IPS DF 4.7 (cell line): ENCODE results near the gene SLC15A2.
"Not testable (repeated sequence)": the region's sequence is repeated elsewhere in the genome, so short reads cannot be mapped to it uniquely, and the experiment has no call there.

Source experiments
- DNase-seq: peaks from one replicate; pipeline ENCODE4 v3.0.0-alpha.2; 2013; ENCODE audit warnings: low spot score; ENCODE audit errors: extremely low read depth

The SLC15A2 gene, protein sequence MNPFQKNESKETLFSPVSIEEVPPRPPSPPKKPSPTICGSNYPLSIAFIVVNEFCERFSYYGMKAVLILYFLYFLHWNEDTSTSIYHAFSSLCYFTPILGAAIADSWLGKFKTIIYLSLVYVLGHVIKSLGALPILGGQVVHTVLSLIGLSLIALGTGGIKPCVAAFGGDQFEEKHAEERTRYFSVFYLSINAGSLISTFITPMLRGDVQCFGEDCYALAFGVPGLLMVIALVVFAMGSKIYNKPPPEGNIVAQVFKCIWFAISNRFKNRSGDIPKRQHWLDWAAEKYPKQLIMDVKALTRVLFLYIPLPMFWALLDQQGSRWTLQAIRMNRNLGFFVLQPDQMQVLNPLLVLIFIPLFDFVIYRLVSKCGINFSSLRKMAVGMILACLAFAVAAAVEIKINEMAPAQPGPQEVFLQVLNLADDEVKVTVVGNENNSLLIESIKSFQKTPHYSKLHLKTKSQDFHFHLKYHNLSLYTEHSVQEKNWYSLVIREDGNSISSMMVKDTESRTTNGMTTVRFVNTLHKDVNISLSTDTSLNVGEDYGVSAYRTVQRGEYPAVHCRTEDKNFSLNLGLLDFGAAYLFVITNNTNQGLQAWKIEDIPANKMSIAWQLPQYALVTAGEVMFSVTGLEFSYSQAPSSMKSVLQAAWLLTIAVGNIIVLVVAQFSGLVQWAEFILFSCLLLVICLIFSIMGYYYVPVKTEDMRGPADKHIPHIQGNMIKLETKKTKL

DNA sequence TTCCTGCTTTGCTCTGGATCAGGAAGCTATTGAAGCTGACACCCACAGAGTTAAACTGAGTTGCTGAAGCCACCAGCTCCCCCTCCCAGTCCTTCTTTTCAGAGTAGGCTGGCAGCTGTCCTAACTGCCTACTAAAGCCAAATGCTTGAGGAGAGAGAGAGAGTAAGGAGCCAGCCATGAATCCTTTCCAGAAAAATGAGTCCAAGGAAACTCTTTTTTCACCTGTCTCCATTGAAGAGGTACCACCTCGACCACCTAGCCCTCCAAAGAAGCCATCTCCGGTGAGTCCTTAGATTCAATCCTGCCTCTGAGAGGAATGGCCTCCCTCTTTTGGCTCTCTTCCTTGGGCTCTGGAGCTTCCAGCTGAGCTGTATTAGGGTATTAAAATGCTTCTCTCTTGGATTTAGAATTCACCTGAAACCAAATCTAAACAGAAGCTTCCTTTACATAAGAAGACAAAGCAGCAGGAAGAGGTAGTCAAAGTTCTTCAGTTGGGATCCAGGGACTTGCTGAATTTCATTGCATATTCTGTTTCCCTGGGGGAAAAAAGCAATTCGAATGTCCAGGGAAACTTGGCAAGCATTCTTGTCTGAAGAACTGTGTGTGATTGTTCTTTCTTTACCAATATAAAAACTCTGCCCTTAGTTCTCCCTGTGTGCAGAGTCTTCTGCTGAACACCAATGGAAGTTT lies at the start of gene SLC15A2:
SLC15A2 (plus strand) TSS at position 101 of the 690 bp plus-strand sequence; CDS start at position 177, 76 bp downstream.
- no peak for DNase-seq

DNA sequence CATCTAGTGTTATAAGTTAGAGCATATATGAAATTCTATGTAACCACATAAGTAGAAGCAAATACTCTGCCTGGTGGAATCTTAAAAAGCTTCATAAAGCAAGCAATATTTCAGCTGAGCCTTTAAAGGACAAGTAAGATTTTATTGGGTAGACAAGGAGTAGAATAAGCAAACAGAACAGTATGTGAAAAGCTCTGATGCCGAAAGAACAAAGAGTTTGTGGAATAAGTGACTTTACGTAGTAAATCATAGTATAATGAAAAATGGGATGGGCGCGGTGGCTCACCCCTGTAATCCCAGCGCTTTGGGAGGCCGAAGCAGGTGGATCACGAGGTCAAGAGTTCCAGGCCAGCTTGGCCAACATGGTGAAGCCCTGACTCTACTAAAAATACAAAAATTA lies 49.3 kb upstream of the SLC15A2 start:
- DNase-seq = no peak

GRCh38 chr3:121852256-121852655 lies 41.9 kb upstream of the SLC15A2 start:
- no peak for DNase-seq

DNA sequence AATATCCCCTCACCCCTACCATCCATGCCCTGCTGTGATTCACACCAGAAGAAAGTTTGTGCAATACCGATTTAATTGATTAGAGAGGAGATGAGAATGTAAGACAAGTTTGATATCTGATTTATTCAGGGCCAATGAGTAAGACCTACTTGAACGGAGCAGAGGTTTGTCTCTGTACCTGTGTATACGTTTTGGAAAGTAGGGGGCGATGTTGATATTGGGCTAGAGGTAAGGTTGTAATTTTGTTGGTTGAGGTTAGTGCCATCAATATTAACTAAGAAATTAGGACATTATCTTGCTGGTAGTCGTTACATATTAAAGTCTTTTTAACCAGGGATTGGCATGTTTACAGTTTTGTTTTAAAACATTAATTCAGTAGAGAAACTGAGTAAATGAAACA lies 38.6 kb upstream of the SLC15A2 start:
- DNase-seq = no peak

DNA sequence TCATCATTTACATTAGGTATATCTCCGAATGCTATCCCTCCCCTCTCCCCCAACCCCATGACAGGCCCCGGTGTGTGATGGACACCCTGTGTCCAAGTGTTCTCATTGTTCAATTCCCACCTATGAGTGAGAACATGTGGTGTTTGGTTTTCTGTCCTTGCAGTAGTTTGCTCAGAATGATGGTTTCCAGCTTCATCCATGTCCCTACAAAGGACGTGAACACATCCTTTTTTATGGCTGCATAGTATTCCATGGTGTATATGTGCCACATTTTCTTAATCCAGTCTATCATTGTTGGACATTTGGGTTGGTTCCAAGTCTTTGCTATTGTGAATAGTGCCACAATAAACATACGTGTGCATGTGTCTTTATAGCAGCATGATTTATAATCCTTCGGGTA lies 36.4 kb upstream of the SLC15A2 start:
- DNase-seq = not testable (repeated sequence)

DNA sequence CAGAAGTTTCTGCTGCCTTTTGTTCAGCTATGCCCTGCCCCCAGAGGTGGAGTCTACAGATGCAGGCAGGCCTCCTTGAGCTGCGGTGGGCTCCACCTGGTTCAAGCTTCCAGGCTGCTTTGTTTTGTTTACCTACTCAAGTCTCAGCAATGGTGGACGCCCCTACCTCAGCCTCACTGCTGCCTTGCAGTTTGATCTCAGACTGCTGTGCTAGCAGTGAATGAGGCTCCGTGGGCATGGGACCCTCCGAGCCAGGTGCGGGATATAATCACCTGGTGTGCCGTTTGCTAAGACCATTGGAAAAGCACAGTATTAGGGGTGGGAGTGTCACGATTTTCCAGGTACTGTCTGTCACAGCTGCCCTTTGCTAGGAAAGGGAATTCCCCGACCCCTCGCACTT lies 31.0 kb upstream of the SLC15A2 start:
- not testable (repeated sequence) for DNase-seq

DNA sequence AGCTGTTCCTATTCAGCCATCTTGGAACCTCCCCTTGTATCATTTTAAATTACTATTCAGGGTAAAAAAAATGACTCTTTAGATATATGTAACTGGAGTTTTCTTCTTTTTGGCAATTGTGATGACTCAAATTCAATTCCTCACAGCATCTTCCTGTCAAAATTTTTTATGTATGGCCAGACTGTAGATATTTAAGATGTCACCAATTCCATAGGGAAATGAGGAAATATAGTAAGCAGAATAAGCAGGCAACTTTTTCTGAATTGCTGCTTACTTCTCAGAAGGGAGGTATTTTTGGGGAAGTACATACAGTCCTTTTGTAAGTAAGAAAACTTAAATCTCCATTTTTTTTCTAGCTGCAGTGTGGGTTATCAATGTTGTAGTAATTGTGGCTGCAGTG lies 30.4 kb upstream of the SLC15A2 start:
- DNase-seq = no peak

DNA sequence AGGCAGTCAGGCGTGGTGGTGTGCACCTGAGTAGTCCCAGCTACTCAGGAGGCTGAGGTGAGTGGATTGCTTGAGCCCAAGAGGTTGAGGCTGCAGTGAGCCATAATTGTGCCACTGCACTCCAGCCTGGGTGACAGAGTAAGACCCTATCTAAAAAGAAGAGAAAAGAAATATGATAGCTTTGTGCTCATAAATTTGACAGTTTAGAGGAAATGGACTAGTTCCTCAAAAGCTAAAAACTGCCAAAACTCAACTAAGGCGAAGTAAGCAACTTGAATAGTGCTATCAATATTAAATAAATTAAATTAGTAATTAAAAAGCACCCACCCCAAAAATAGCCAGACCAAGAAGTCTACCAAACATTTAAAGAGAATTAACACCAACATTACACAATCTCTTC lies 24.5 kb upstream of the SLC15A2 start:
- no peak for DNase-seq

GRCh38 chr3:121870717-121871116 lies 23.5 kb upstream of the SLC15A2 start:
- no peak for DNase-seq

- no peak for DNase-seq
These were observed 22.8 kb upstream of the SLC15A2 start for GRCh38 chr3:121871430-121871829.

DNA sequence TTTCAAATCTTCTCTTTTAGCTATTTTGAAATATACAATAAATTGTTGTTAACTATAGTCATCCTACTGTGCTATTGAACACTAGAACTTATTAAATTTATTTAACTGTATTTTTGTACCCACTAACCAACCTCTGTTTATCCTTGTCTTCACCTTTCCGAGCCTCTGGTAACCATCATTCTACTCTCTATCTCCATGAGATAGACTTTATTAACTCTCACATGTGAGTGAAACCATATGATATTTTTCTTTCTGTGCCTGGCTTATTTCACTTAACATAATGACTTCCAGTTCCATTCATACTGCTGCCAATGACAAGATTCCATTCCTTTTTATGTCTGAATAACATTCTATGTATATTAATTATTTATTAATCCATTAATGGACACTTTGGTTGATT lies 15.8 kb upstream of the SLC15A2 start:
- DNase-seq = no peak

DNA sequence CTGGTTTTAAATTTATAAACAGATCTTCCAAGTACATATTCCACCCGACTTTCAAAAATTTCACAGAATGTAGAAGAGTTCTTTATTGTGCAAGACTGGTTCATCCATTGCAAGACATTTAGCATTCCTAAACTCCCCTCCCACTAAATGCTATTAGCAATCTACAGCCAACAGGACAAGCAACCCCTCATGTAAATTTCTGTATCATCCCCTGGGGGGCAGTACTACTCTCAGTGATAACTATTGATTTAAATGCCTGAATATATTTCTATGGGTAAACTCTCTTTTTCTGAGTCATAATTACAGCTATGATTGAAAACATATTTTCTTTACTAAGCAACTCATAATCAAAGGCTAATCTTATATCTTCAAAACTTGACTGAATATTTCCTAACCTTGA lies 10.7 kb upstream of the SLC15A2 start:
- DNase-seq = no peak

- DNase-seq = no peak
These were observed 8.8 kb upstream of the SLC15A2 start for GRCh38 chr3:121885386-121885785.

DNA sequence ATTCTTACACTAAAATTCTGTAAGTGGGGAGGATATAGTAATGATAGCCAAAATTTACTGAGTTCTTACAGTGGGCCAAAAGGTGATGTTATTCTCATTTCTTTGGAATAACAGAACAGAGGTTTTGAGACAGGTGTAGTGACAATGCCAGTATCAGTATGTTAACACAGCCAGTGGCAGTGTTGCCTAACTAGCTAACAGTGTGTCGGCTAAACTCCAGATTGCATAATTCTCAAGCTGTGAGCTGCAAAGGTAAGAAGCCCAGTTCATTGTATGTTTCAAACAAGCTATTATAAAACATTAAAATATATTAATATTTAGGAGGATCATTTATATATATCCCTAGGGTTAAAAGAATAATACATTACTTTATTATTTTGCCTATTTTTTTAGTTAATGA lies 920 bp downstream of the SLC15A2 start:
- DNase-seq = no peak

DNA sequence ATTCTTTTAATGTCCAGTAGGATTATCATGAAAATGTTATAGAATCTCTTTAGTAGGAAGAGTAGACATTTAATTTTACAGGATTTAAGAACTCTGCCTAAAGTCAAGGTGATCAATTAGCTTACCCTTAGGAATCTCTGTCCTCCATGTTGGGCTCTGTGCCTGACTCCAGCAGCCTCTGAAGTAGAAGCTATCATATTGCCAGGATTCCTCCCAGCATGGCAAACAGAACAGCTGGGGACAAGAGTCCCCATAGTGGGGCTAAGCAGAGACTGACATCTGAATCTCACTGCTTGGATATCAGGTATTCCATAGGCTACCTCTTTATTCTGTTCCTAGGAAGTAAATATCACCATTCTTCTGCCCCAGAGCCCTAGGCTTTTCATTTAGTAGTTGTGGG lies 1.5 kb downstream of the SLC15A2 start:
- DNase-seq = no peak

DNA sequence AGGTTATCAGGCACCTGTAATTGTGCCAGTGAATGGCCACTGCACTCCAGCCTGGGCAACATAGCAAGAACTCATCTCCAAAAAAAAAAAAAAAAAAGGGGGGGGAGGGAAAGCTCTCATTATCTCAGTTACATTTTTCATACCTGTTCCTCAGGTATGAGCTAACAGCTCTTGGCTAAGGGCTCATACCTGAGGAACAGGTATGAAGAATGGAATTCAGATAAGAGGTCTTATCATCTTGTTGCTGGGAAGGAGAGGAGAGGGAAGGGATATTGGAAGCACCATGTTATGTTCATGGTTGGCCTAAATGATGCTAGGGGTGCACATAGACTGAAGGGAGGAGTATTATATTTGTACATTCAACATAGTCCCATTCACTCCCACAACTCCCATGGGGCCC lies 2.6 kb downstream of the SLC15A2 start:
- no peak for DNase-seq

DNA sequence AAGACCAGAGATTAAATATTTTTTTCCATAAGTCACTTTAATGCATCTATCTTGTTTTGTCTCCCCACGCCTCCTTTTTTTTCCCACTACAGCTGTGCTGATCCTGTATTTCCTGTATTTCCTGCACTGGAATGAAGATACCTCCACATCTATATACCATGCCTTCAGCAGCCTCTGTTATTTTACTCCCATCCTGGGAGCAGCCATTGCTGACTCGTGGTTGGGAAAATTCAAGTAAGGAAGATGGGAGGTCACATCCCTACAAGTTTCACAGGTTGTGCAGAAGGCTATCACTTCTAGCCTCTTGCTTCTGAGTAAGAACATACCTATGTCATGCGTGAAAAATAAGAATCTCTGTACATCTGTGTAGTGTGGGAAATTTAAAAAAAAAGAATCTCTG lies 3.1 kb downstream of the SLC15A2 start:
- DNase-seq = no peak

- DNase-seq = no peak
These were observed 19.2 kb downstream of the SLC15A2 start for GRCh38 chr3:121913305-121913990.

DNA sequence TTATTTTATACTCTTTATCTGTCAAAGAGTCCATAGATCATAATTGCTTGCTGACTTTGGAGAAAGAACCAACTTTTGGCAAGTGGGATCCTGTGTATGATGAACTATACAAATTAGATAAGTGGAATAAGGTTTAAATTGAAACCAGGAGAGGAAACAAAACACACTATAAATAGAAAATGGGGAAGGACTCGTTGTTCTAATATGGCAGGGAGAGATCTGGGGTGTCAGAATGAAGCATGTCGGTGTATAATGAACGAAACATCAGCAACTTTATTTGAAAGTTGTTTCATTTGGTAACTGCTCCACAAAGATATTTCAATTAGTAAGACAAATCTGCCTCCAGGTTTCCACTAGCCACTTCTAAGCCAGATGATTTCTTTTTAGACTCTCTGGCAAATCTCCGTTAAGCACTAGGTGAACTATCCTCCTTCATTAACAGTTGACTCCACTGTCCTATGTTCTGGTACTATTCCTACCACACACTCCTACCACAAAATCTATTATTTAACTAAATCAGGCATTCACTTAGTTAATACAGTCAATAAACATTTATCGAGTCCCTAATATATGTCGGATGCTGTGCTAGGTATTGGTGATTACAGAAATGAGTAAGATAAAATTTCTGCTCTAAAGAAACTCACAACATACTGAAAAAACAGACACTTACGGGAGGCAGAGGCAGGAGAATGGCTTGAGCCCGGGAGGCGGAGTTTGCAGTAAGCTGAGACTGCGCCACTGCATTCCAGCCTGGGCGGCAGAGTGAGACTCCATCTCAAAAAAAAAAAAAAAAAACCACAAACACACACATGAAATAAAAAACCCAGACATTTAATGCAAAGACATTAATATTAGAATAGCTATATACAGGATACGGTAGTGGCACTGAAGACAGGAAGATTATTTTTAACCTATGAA lies 20.1 kb downstream of the SLC15A2 start:
- no peak for DNase-seq

GRCh38 chr3:121916189-121916588 lies 22.0 kb downstream of the SLC15A2 start:
- no peak for DNase-seq
